Activated T-helper 9 cell treated with anti-CD3 and anti-CD28 coated beads, Interleukin-2, amount 50 U/mL, for 16 hours (primary cell): Measurements from ENCODE around the gene DCPS.
"Not testable (repeated sequence)": the region's sequence is repeated elsewhere in the genome, so short reads cannot be mapped to it uniquely, and the experiment has no call there.

Source experiments
- DNase-seq: peaks from one replicate; pipeline ENCODE4 v3.0.0-alpha.2; 2020; ENCODE audit warnings: low read depth

The DCPS gene, protein sequence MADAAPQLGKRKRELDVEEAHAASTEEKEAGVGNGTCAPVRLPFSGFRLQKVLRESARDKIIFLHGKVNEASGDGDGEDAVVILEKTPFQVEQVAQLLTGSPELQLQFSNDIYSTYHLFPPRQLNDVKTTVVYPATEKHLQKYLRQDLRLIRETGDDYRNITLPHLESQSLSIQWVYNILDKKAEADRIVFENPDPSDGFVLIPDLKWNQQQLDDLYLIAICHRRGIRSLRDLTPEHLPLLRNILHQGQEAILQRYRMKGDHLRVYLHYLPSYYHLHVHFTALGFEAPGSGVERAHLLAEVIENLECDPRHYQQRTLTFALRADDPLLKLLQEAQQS

GRCh38 chr11:126303623-126304456 is at the start of gene DCPS:
Gene DCPS, plus strand, starts transcription at chr11:126304060. Its CDS starts 21 bp downstream, at chr11:126304081.
- DNase-seq: peak; percentile 83

- no peak for DNase-seq
Measured at GRCh38 chr11:126254819-126255218, 49.0 kb upstream of the DCPS start.

DNA sequence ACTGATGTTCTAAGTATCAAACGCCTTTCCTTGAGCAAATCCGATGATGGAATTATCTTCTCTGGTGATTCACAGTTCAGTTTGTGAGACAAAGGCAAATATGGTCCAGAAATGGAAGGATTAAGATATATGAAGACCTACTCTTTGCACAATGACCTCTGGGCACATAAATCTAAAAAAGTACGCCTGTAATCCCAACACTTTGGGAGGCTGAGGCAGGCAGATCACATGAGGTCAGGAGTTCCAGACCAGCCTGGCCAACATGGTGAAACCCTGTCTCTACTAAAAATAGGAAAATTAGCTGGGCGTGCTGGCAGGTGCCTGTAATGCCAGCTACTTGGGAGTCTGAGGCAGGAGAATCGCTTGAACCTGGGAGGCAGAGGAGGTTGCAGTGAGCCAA is 48.4 kb upstream of the DCPS start:
- not testable (repeated sequence) for DNase-seq

DNA sequence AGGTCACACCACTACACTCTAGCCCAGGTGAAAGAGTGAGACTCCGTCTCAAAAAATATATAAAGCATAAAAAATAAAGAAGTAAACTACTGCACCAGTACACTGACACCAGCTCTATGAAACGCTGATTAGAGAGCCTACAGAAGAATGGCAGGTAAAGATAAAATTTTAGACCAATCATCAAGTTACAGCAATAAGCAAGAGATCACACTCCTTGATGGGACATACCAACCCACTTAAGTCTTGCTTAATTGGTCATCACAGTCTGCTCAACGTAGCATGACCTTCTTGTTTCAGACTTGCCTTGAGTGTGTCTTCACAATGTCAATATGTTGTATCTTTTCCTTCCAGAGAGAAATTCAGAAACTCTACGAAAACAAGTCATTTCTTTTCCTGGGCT is 47.6 kb upstream of the DCPS start:
- DNase-seq: no peak

- DNase-seq: no peak
Measured at GRCh38 chr11:126257144-126257543, 46.7 kb upstream of the DCPS start.

GRCh38 chr11:126257764-126258163 is 46.1 kb upstream of the DCPS start:
- DNase-seq: no peak

GRCh38 chr11:126262216-126262615 is 41.6 kb upstream of the DCPS start:
- DNase-seq: no peak

DNA sequence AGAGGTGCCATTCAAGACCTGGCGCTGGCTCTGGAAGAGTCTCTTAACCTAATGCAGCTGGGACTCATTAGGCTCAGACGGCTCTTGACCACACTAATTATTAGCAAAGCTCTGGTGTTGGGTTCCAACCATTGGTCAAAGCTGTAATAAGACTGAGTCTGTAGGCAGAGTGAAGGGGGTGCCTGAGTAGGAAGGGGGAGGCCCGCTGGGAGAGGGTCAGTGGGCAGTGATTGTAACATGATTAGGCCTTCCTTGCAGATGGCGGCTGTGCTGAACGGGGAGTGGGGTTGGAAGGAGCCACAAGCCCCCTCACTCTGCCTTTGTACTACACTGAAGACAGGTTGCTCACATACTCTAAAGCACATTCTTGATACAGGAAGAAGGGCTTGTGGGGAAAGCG is 40.4 kb upstream of the DCPS start:
- no peak for DNase-seq

GRCh38 chr11:126265811-126266210 is 38.0 kb upstream of the DCPS start:
- DNase-seq: no peak

DNA sequence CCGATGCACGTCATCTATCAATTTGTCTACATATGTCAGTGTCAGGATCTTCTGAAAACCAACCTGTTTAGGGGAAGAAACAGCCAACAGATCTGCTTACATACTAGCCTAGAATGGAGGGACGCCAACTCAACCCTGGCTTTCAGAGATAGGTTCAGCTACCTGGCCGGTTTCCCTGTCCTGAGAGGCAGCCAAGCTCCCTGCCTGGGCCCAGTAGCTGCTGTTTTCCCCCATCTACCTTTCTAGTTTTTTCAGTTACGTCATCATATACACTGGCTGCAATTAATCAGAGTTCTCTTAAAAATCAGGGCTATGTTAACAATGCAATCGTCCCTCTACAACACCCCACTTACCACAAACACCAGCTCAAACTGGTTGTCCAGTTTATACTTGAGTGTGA is 36.2 kb upstream of the DCPS start:
- DNase-seq: no peak

DNA sequence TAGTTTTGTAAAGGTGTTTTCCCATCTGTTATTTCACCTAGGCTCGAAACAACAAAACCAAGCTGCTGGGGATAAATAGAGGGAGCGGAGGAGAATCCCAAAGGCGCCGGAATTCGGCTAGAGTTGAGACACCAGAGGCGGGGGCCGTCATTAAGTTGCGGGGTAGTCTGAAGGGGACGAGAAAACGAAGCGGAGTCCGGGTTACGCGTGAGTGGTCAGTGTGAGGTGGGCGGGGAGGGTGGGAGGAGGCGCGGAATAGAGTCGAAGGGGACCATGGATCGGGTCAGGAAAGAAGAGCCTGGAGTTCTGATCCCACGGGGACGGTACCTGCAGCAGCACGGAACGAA is 35.5 kb upstream of the DCPS start:
- peak; percentile 2 for DNase-seq

GRCh38 chr11:126268708-126269579 is 34.9 kb upstream of the DCPS start, which contains the start of the genes FOXRED1 and SRPRA:
Gene FOXRED1, plus strand, starts transcription at chr11:126269154. Its CDS starts 53 bp downstream, at chr11:126269207.
Gene SRPRA, minus strand, starts transcription at chr11:126268895. Its CDS starts 91 bp downstream, at chr11:126268804.
- peak; percentile 100 for DNase-seq

DNA sequence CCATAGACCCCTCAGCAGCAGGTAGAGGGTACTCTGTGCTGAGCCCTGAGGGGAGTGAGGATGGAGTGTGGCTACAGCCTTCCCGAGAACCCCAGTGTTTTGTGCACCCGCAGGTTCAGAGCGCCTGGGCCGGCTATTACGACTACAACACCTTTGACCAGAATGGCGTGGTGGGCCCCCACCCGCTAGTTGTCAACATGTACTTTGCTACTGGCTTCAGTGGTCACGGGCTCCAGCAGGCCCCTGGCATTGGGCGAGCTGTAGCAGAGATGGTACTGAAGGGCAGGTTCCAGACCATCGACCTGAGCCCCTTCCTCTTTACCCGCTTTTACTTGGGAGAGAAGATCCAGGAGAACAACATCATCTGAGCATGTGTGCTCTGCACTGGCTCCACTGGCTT is 26.5 kb upstream of the DCPS start:
- DNase-seq: no peak

- no peak for DNase-seq
Measured at GRCh38 chr11:126277780-126278179, 26.1 kb upstream of the DCPS start.

GRCh38 chr11:126279191-126279590 is 24.7 kb upstream of the DCPS start:
- no peak for DNase-seq

- no peak for DNase-seq
Measured at GRCh38 chr11:126280595-126280994, 23.3 kb upstream of the DCPS start.

GRCh38 chr11:126281245-126281644 is 22.6 kb upstream of the DCPS start:
- DNase-seq: no peak

- no peak for DNase-seq
Measured at GRCh38 chr11:126281666-126282175, 22.1 kb upstream of the DCPS start.

DNA sequence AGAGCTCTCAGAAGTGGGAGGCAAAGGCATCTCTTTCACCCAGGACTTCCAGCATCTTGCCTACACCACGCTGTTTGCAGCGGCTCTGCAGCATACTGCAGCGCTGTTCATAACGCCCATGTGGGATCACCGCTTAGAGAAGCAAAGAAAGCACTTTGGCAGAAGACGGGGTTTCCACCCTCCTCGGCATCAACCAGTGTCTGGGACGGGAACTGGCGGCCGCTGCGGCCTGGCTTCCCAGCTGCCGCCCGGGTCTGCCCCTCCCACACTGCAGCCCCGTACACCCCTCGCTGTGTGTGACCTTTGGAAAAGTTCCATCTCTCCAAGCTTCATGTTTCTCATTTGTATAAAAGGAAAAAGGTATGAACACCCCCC is 21.5 kb upstream of the DCPS start:
- no peak for DNase-seq

- DNase-seq: peak; percentile 46
Measured at GRCh38 chr11:126282736-126283591, 20.9 kb upstream of the DCPS start, which contains the start of gene TIRAP. Gene TIRAP, plus strand, starts transcription at chr11:126283093. Its CDS starts 7,802 bp downstream, at chr11:126290895.

GRCh38 chr11:126284829-126285228 is 19.0 kb upstream of the DCPS start:
- peak; percentile 75 for DNase-seq
